GM18520 (cell line): ENCODE measurements around the gene OR2T3.
"Not testable (repeated sequence)": the region's sequence is repeated elsewhere in the genome, so short reads cannot be mapped to it uniquely, and the experiment has no call there.

Experiments used
- ATAC-seq: cut with Tn5 transposase; IDR thresholded peaks from one replicate; pipeline ENCODE4 v1.9.1; 2021; ENCODE audit not compliant: unreplicated experiment

Gene OR2T3

GRCh38 chr1:248473051-248473450 is at the start of gene OR2T3:
TSS of gene OR2T3 (plus strand) at chr1:248473351. CDS start at chr1:248473351, 0 bp downstream.
- not testable (repeated sequence) for ATAC-seq

- ATAC-seq: peak; percentile 21
These were observed 45.5 kb upstream of the OR2T3 start for GRCh38 chr1:248427526-248428191.

- peak; percentile 72 for ATAC-seq
These were observed 45.0 kb upstream of the OR2T3 start for GRCh38 chr1:248428192-248428533.

GRCh38 chr1:248431683-248432082 is 41.5 kb upstream of the OR2T3 start:
- ATAC-seq: not testable (repeated sequence)

GRCh38 chr1:248432201-248432600 is 41.0 kb upstream of the OR2T3 start:
- ATAC-seq: peak; percentile 25

GRCh38 chr1:248433811-248434415 is 39.2 kb upstream of the OR2T3 start:
- ATAC-seq: not testable (repeated sequence)

GRCh38 chr1:248434913-248435312 is 38.2 kb upstream of the OR2T3 start:
- ATAC-seq: peak; percentile 25

GRCh38 chr1:248436303-248436702 is 36.8 kb upstream of the OR2T3 start:
- ATAC-seq: peak; percentile 35

- not testable (repeated sequence) for ATAC-seq
These were observed 34.5 kb upstream of the OR2T3 start for GRCh38 chr1:248438668-248439067.

- not testable (repeated sequence) for ATAC-seq
These were observed 33.9 kb upstream of the OR2T3 start for GRCh38 chr1:248439283-248439682.

- not testable (repeated sequence) for ATAC-seq
These were observed 30.5 kb upstream of the OR2T3 start for GRCh38 chr1:248442500-248443277.

GRCh38 chr1:248444603-248445002 is 28.5 kb upstream of the OR2T3 start:
- not testable (repeated sequence) for ATAC-seq

- not testable (repeated sequence) for ATAC-seq
These were observed 27.8 kb upstream of the OR2T3 start, which contains the start of gene OR2T2 for GRCh38 chr1:248445399-248445798. TSS of gene OR2T2 (plus strand) at chr1:248445637. CDS start at chr1:248452798, 7,161 bp downstream.

- peak; percentile 40 for ATAC-seq
These were observed 24.6 kb upstream of the OR2T3 start for GRCh38 chr1:248448409-248449074.

- ATAC-seq: not testable (repeated sequence)
These were observed 23.2 kb upstream of the OR2T3 start for GRCh38 chr1:248449821-248450465.

- peak; percentile 38 for ATAC-seq
These were observed 22.5 kb upstream of the OR2T3 start for GRCh38 chr1:248450466-248451145.

- not testable (repeated sequence) for ATAC-seq
These were observed 19.5 kb upstream of the OR2T3 start for GRCh38 chr1:248453619-248454018.

- ATAC-seq: not testable (repeated sequence)
These were observed 18.1 kb upstream of the OR2T3 start for GRCh38 chr1:248455045-248455444.

GRCh38 chr1:248456635-248457034 is 16.5 kb upstream of the OR2T3 start:
- not testable (repeated sequence) for ATAC-seq

- ATAC-seq: not testable (repeated sequence)
These were observed 14.0 kb upstream of the OR2T3 start for GRCh38 chr1:248459117-248459516.
